Kidney (tissue), 14 donors: ENCODE data around the gene IER3. TPM values are rescaled to one million over a fixed set of nuclear protein-coding genes. Genes with fewer than 3 reads are reported as not detected.

ENCODE experiments used
- DNase-seq, 5 donors: peaks; one replicate each; pipeline ENCODE4 v3.0.0-alpha.2; 2013 to 2020
- FAIRE-seq: peaks from 2 replicates; lab custom pipeline; 2012; peaks lifted over from hg19 to GRCh38; lab: Jason Lieb, UNC
- H3K27ac ChIP-seq, 2 donors: one replicate each; pipeline ENCODE4 v1.7.0; 2013; ENCODE audit warnings: low read depth in 2 of 2, low read length in 2 of 2, inconsistent platforms in 1 of 2
- H3K27me3 ChIP-seq: one replicate; pipeline ENCODE4 v1.7.1; 2013; ENCODE audit warnings: low read length, inconsistent platforms; ENCODE audit not compliant: control insufficient read depth, insufficient read depth
- H3K36me3 ChIP-seq, 3 donors: one replicate each; pipeline versions ENCODE4 v1.7.0 to v1.7.1; 2013; ENCODE audit warnings: low read length in 3 of 3, control low read depth in 1 of 3, inconsistent platforms in 1 of 3; ENCODE audit not compliant: insufficient read depth in 3 of 3, control insufficient read depth in 2 of 3
- H3K4me1 ChIP-seq, 3 donors: one replicate each; pipeline versions ENCODE4 v1.7.0 to v1.7.1; 2013; ENCODE audit warnings: low read length in 3 of 3, inconsistent platforms in 1 of 3, low read depth in 1 of 3; ENCODE audit not compliant: control insufficient read depth in 2 of 3, insufficient read depth in 2 of 3
- H3K4me3 ChIP-seq, 3 donors: one replicate each; pipeline versions ENCODE4 v1.7.0 to v1.8.1; 2013; ENCODE audit warnings: low read length in 3 of 3, control low read depth in 1 of 3, inconsistent platforms in 1 of 3
- H3K9ac ChIP-seq, 3 donors: one replicate each; pipeline versions ENCODE4 v1.7.0 to v1.7.1; 2013; ENCODE audit warnings: low read length in 3 of 3, control low read depth in 1 of 3, inconsistent platforms in 1 of 3
- H3K9me3 ChIP-seq, 3 donors: one replicate each; pipeline versions ENCODE4 v1.7.0 to v1.7.1; 2013; ENCODE audit warnings: low read length in 3 of 3, control low read depth in 1 of 3, inconsistent platforms in 1 of 3; ENCODE audit not compliant: control insufficient read depth in 2 of 3, insufficient read depth in 1 of 3
- intact Hi-C: fragments of 100-400 bp; cut with DNase I; formaldehyde crosslinking; loops from one replicate; pipeline ENCODE4 v1.11.1; 2022
- polyA plus RNA-seq: library from polyadenylated mRNA; stranded (reverse); fragments of 350-450 nt; fragmentation: Illumina TruSeq; extraction: RNeasy Lipid Tissue Mini Kit (QIAGEN cat#74804); gene quantifications from one replicate; pipeline ENCODE4 v1.2.3, GENCODE V29; 2014; ENCODE audit warnings: low read depth, low replicate concordance; ENCODE audit not compliant: insufficient read depth
- total RNA-seq: library from RNA; stranded (reverse); fragmentation: NEBNext Ultra II Directional; extraction: Animal tissue kit (Norgen Biotek cat#: 25700); gene quantifications from one replicate; pipeline ENCODE4 v1.2.1, GENCODE V29; 2021
- TF ChIP-seq, protein P1 (sequence below): IDR thresholded peaks from 3 replicates; pipeline ENCODE4 v1.5.1; 2012; ENCODE audit warnings: mild to moderate bottlenecking, moderate library complexity, borderline replicate concordance; ENCODE audit not compliant: insufficient read depth; ENCODE audit errors: extremely low read depth
- donor health status: control.
- donor health status: control.
- donor health status: control.
- donor health status: control.
- donor health status: control.
- donor health status: DM: yes; HTN: yes; CAD: no.
- donor health status: Normal renal cell carcinoma (clear cell type).

The IER3 gene
- total and polyA plus RNA-seq, 2 donors from 2014 or later = 59.5 to 94.3 TPM

DNA sequence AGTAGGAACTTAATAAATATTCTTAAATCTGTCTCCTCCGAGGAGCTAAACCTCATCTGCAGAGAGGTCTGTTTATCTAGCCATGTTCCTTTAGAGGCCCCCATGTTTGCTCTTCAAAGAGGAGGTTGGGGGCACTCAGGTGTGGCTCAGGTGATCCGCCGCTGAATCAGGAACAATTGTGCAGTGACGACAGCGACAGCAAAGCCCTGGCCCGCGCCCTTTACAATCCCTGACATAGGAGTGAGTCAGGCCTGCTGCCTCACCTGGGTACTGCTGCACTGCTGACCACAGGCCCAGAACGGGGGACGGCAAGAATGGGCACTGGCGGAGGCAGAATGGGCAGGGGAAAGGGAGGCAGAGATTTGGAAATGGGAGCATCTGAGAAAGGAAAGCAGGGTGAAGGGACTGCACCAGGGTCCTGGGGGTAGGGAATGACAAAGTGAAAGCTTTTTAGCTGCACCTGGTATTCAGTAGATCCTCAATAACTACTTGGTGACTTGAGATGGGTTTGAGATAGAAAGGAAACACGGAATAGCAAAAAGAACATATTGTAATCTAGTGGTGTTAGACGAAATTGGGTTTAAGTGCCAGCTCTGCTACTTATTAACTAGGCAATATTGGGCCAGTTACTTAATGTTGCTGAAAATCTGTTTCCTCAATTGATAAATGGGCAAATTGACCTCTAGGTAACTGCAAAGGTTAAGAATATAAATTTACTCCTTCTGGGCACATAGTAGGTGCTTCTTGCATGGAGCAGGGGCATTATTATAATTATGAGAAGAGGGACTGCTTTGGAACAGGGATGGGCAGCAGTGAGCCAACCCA is 5.4 kb upstream of the IER3 start:
- Histone ChIP-seq H3K9me3 (no peaks in the 10 kb centered on the region), H3K27me3 (no peaks in the 10 kb centered on the region), H3K27ac (peak overlapping the region; percentile 86 to 93), H3K4me1 (peaks cover 10 to 44% (median 40%) of the 10 kb centered on the region in 3 donors), H3K36me3 (no peaks in the 10 kb centered on the region), H3K4me3 (peak overlapping the region in 1 of 3 donors; percentile 12), H3K9ac (peak overlapping the region in 1 of 3 donors; percentile 57)
- intact Hi-C loops = no loop called here
- peak in 3 of 5 donors; percentile 45 to 93 (median 51) for DNase-seq
- TF ChIP-seq, protein P1, sequence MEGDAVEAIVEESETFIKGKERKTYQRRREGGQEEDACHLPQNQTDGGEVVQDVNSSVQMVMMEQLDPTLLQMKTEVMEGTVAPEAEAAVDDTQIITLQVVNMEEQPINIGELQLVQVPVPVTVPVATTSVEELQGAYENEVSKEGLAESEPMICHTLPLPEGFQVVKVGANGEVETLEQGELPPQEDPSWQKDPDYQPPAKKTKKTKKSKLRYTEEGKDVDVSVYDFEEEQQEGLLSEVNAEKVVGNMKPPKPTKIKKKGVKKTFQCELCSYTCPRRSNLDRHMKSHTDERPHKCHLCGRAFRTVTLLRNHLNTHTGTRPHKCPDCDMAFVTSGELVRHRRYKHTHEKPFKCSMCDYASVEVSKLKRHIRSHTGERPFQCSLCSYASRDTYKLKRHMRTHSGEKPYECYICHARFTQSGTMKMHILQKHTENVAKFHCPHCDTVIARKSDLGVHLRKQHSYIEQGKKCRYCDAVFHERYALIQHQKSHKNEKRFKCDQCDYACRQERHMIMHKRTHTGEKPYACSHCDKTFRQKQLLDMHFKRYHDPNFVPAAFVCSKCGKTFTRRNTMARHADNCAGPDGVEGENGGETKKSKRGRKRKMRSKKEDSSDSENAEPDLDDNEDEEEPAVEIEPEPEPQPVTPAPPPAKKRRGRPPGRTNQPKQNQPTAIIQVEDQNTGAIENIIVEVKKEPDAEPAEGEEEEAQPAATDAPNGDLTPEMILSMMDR = peak; percentile 4
- no peak for FAIRE-seq

DNA sequence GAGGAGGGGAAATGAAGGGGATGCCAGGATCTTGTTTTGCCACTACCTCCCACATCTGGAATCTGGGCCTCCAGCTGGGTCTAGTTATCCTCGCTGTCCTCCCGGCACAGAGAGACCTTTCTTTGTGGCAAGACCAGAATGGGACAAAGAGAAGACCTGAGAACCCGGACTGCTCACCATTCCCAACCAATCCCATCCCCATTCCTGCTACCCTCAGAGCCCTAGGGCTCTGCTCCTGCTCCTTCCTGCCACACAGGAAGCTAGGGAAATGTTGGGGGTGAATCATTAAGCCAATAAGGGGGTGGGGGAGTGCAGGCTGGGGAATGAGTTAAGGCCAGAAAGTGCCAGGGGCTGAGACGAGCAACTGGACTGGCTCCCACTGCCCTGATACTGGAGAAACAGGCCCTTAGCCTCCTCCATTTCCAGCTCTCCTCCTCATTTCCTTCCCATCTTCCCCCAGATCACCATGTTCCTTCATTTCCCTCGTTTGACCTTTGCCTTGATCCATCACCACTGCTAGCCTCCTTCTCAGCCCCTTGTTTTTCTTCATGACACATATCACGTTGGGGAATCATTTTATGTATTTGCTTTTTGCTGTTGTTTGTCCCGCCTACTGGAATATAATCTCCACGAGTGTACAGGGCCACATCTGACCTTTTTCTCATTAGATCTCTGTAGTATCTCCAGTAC is 4.6 kb upstream of the IER3 start:
- intact Hi-C loops = no loop called here
- Histone ChIP-seq H3K27me3 (no peaks in the 10 kb centered on the region), H3K9me3 (no peaks in the 10 kb centered on the region), H3K4me1 (peaks cover 10 to 44% (median 40%) of the 10 kb centered on the region in 3 donors), H3K36me3 (no peaks in the 10 kb centered on the region), H3K9ac (peak overlapping the region in 1 of 3 donors; percentile 34), H3K27ac (peak overlapping the region; percentile 86 to 93), H3K4me3 (no peak overlapping the region)
- TF ChIP-seq, protein P1 = no peak
- FAIRE-seq (no peak), DNase-seq (peak in 4 of 5 donors; percentile 61 to 78 (median 71))

DNA sequence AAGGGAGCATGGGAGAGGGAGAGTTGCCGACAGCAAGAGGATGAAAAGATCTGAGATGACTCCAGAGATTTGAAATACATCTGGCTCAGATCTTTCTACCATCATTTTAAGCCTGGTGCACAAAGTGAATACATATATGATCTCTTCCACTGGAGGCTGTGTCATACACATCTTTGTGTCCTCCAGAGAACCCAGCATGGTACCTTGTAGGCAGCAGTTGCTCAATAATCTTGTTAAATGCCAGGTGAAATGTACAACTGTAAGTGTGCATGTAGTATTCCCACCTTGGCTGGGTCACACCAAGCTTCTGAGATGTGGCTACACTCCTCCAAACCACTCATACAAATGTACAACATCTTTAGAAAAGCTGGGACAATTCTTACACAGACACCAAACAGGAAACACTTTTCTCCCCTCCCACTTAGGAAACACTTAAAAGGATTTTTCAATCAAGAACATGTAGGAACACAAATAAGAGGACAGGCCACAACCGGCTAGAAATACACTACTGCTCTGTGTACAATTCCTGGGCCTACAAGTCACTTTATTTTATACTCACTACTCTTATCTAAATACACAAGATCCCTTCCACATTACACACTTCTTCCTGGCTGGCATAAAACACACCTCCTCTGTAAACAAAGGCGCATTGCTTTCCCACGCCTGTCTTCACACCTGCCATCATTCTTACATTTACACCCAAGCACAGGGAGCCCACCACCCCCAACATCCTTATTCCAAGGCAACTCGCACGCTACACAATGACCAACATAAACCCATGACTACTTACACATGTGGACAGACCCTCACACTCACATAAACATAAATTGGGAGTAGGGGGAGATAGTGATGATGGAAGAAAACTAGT is 3.8 kb upstream of the IER3 start:
- TF ChIP-seq, protein P1 = no peak
- Histone ChIP-seq H3K9ac (peak overlapping the region in 1 of 3 donors; percentile 34), H3K4me3 (no peak overlapping the region), H3K4me1 (peaks cover 10 to 42% (median 40%) of the 10 kb centered on the region in 3 donors), H3K27ac (peak overlapping the region; percentile 86 to 93), H3K36me3 (no peaks in the 10 kb centered on the region), H3K27me3 (no peaks in the 10 kb centered on the region), H3K9me3 (no peaks in the 10 kb centered on the region)
- FAIRE-seq (no peak), DNase-seq (no peak)
- intact Hi-C loops = no loop called here
